Breast epithelium (tissue), 3 donors: ENCODE measurements around the gene DHFR2.
"Not testable (repeated sequence)": the region's sequence is repeated elsewhere in the genome, so short reads cannot be mapped to it uniquely, and the experiment has no call there.

Source experiments
- POLR2A ChIP-seq: fragments of 450-650 bp; IDR thresholded peaks from one replicate; pipeline ENCODE4 v1.6.1; 2016; ENCODE audit warnings: antibody characterized with exemption, mild to moderate bottlenecking, moderate library complexity
- POLR2AphosphoS5 ChIP-seq, 3 donors: sonication (generic); formaldehyde crosslinking; IDR thresholded peaks; one replicate each; pipeline ENCODE4 v1.6.1; 2017; ENCODE audit warnings: antibody characterized with exemption in 3 of 3
- TF ChIP-seq, protein P1 (sequence below), 3 donors: fragments of 450-650 bp; IDR thresholded peaks; one replicate each; pipeline ENCODE4 v1.5.1; 2016 to 2017; ENCODE audit warnings: antibody characterized with exemption in 3 of 3, mild to moderate bottlenecking in 3 of 3, moderate library complexity in 3 of 3

DNA sequence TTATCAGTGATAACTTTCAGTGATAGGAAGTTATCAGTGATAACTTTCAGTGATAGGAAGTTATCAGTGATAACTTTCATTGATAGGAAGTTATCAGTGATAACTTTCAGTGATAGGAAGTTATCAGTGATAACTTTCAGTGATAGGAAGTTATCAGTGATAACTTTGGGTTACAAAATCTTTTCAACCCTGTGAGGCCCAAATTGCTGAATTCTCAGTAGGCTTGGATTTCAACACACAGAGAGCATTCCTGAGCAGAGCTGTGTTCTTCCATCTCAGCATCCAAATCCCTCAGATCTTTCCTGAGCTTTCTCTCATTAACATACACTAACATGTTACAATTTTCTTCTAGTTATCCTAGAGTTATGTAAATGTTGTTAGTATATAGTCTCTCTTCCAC, 47.5 kb upstream of the DHFR2 start:
- TF ChIP-seq, protein P1, sequence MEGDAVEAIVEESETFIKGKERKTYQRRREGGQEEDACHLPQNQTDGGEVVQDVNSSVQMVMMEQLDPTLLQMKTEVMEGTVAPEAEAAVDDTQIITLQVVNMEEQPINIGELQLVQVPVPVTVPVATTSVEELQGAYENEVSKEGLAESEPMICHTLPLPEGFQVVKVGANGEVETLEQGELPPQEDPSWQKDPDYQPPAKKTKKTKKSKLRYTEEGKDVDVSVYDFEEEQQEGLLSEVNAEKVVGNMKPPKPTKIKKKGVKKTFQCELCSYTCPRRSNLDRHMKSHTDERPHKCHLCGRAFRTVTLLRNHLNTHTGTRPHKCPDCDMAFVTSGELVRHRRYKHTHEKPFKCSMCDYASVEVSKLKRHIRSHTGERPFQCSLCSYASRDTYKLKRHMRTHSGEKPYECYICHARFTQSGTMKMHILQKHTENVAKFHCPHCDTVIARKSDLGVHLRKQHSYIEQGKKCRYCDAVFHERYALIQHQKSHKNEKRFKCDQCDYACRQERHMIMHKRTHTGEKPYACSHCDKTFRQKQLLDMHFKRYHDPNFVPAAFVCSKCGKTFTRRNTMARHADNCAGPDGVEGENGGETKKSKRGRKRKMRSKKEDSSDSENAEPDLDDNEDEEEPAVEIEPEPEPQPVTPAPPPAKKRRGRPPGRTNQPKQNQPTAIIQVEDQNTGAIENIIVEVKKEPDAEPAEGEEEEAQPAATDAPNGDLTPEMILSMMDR (IDR thresholded peaks at IDR 0.05), result not testable (repeated sequence)
- not testable (repeated sequence) for TF ChIP-seq POLR2A; POLR2AphosphoS5 (IDR thresholded peaks at IDR 0.05)
